Lower leg skin (tissue), 3 donors: ENCODE measurements around the gene BIRC6.

Experiments
- CTCF ChIP-seq, 3 donors: fragments of 450-650 bp; IDR thresholded peaks; one replicate each; pipeline ENCODE4 v1.5.1; 2016; ENCODE audit warnings: antibody characterized with exemption in 3 of 3, mild to moderate bottlenecking in 3 of 3, moderate library complexity in 2 of 3
- POLR2A ChIP-seq, 2 donors: fragments of 450-650 bp; IDR thresholded peaks; one replicate each; pipeline ENCODE4 v1.6.1; 2016 to 2017; ENCODE audit warnings: antibody characterized with exemption in 2 of 2, mild to moderate bottlenecking in 1 of 2, moderate library complexity in 1 of 2

GRCh38 chr2:32594573-32594972, 237.8 kb downstream of the BIRC6 start:
- TF ChIP-seq CTCF (IDR thresholded peaks at IDR 0.05): no peak
- TF ChIP-seq POLR2A (IDR thresholded peaks at IDR 0.05): no peak
